Naive B cell (primary cell): ENCODE data around the gene RMC1. TPM values are rescaled to one million over a fixed set of nuclear protein-coding genes. Genes with fewer than 3 reads are reported as not detected.

ENCODE experiments used
- ATAC-seq, 2 donors: fragments of 150-1000 bp; cut with Tn5 transposase; 2 replicates each; pipeline ENCODE4 v1.10.0; 2021; ENCODE audit warnings: low read depth in 2 of 2, mild to moderate bottlenecking in 2 of 2, moderate library complexity in 2 of 2
- DNase-seq: peaks from one replicate; pipeline ENCODE4 v3.0.0; 2022
- H3K27ac Mint-ChIP-seq, 6 donors: one replicate each; pipeline ENCODE4 v1.8.0; 2020 to 2022; ENCODE audit warnings: mild to moderate bottlenecking in 6 of 6, mixed read lengths in 6 of 6, moderate library complexity in 5 of 6, inconsistent platforms in 2 of 6
- H3K27me3 Mint-ChIP-seq, 3 donors: one replicate each; pipeline ENCODE4 v1.8.0; 2021 to 2022; ENCODE audit warnings: mixed read lengths in 3 of 3, mild to moderate bottlenecking in 1 of 3
- H3K36me3 Mint-ChIP-seq, 2 donors: one replicate each; pipeline ENCODE4 v1.8.0; 2020 to 2022; ENCODE audit warnings: mixed read lengths in 2 of 2, inconsistent platforms in 1 of 2, mild to moderate bottlenecking in 1 of 2
- H3K4me1 Mint-ChIP-seq, 3 donors: one replicate each; pipeline ENCODE4 v1.8.0; 2020 to 2022; ENCODE audit warnings: mixed read lengths in 3 of 3, inconsistent platforms in 1 of 3, mild to moderate bottlenecking in 1 of 3, moderate library complexity in 1 of 3
- H3K4me3 Mint-ChIP-seq, 8 donors: one replicate each; pipeline ENCODE4 v1.8.0; 2020 to 2022; ENCODE audit warnings: mild to moderate bottlenecking in 8 of 8, mixed read lengths in 8 of 8, moderate library complexity in 8 of 8, inconsistent platforms in 2 of 8
- H3K9me3 Mint-ChIP-seq, 7 donors: one replicate each; pipeline ENCODE4 v1.8.0; 2020 to 2022; ENCODE audit warnings: mixed read lengths in 7 of 7, mild to moderate bottlenecking in 5 of 7, inconsistent platforms in 2 of 7, moderate library complexity in 1 of 7
- polyA plus RNA-seq, 6 donors: library from polyadenylated mRNA; unstranded; fragments of 300-500 nt; fragmentation: Illumina TruSeq; gene quantifications; one replicate each; pipeline ENCODE4 v1.2.3, GENCODE V29; 2021; ENCODE audit warnings: low read depth in 6 of 6

RMC1 gene
- polyA plus RNA-seq, 6 donors from 2014 or later = 40.1 to 98.1 (median 88.1) TPM

- no peaks in the 10 kb centered on the region for H3K4me1 Mint-ChIP-seq
- no peaks in the 10 kb centered on the region for H3K9me3 Mint-ChIP-seq
- no peak for ATAC-seq
- no peak overlapping the region for H3K4me3 Mint-ChIP-seq
- no peak overlapping the region for H3K27ac Mint-ChIP-seq
- no peaks in the 10 kb centered on the region for H3K27me3 Mint-ChIP-seq
- DNase-seq = no peak
- H3K36me3 Mint-ChIP-seq = peaks cover 27 to 41% of the 10 kb centered on the region in 2 donors
Measured at GRCh38 chr18:23560186-23560585, 56.9 kb downstream of the RMC1 start.

DNA sequence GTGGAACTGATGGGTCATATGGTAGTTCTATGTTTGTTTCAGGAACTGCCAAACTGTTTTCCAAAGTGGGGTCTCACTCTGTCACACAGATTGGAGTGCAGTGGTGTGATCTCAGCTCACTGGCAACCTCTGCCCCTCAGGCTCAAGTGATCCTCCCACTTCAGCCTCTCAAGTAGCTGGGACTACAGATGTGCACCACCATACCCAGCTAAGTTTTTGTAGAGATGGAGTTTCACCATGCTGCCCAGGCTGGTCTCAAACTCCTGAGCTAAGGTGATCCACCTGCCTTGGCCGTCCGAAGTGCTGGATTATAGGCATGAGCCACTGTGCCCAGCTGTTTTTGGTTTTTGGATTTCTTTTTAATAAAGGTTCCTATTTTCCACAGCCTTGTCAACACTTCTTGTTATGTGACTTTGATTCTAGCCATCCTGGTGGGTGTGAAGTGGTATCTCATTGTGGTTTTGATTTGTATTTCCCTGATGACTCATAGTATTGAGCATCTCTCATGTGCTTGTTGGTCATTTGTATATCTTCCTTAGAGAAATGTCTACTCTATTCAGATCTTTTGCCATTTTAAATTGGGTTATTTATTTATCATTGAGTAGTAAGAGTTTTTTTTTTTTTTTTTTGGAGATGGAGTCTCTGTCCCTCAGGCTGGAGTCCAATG is 60.2 kb downstream of the RMC1 start:
- Mint-ChIP-seq H3K9me3 (no peaks in the 10 kb centered on the region), H3K27me3 (no peaks in the 10 kb centered on the region), H3K4me3 (no peak overlapping the region), H3K4me1 (peaks cover 0 to 4% (median 0%) of the 10 kb centered on the region in 3 donors), H3K27ac (no peak overlapping the region), H3K36me3 (peaks cover 12 to 51% of the 10 kb centered on the region in 2 donors)
- ATAC-seq (no peak), DNase-seq (no peak)

- DNase-seq = no peak
- Mint-ChIP-seq H3K4me3 (peak overlapping the region in 1 of 8 donors; percentile 44), H3K36me3 (peaks cover 18 to 45% of the 10 kb centered on the region in 2 donors)
Measured at GRCh38 chr18:23565916-23566547, 62.7 kb downstream of the RMC1 start.

DNA sequence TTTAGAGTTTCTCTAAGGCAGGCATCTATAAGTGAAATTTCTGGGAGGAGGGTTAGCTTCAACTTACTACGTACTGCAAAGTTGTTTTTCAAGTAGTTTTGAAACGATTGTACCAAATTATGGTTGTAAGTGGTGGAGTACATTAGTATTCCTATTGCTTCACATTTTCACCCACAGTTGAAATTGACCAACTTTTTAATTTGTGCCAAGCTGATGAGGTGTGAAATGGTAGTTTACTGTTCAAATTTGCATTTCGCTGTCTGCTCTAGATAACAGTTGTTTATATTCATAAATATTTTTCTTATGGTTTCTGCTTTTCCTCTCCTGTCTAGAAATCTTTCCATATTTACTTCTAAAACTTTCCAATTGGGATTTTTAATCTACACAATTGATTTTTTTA is 64.4 kb downstream of the RMC1 start:
- Mint-ChIP-seq H3K27ac (no peak overlapping the region), H3K4me3 (no peak overlapping the region), H3K27me3 (no peaks in the 10 kb centered on the region), H3K4me1 (peaks cover 0 to 4% (median 1%) of the 10 kb centered on the region in 3 donors), H3K36me3 (peaks cover 18 to 38% of the 10 kb centered on the region in 2 donors), H3K9me3 (no peaks in the 10 kb centered on the region)
- ATAC-seq = no peak
- DNase-seq = no peak

More at GRCh38 chr18:23565916-23566547, 62.7 kb downstream of the RMC1 start:
- no peak for ATAC-seq
- no peaks in the 10 kb centered on the region for H3K9me3 Mint-ChIP-seq
- H3K27ac Mint-ChIP-seq = peak overlapping the region in 1 of 6 donors; percentile 41
- H3K27me3 Mint-ChIP-seq = no peaks in the 10 kb centered on the region
- peaks cover 0 to 4% (median 0%) of the 10 kb centered on the region in 3 donors for H3K4me1 Mint-ChIP-seq

DNA sequence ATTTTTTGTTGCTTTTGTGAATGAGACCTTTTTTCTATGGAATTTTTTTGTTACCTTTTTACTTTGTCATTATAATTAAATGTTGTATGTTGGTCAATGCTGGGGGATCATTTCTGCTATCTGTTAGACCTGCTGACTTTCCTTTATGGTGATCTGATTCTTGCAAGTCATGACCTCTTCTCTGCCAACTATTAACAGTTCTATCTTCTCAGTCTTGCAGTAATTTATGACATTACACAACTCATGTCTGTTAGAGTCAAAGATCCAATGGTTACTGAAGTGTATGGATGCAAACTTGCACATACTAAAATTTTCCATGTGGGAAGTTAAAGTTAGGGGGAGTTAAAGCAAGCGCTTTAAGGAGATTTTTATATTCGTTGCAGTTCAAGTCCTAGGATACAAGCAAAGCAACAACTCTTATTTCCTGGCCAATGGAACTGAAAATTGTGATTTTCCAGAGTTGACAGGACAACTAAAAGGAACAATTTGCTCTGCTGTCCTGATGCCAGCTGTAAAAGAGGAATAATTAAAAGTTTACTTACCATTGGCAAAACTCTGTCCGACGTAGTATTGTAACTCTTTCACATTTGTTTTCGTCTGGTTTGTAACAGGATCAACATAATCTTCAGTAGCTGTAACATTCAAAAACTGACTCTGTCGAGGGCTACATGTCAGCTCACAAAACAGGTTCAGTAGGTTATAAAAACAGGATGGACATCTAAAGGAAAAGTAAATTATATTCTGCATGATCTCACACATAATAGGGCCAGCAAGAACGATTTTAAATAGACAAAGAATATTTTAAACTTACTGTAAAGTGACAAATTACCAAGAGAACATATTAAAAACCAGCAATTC is 65.2 kb downstream of the RMC1 start:
- ATAC-seq = no peak
- DNase-seq = no peak
- Mint-ChIP-seq H3K9me3 (no peaks in the 10 kb centered on the region), H3K4me1 (peaks cover 0 to 7% (median 2%) of the 10 kb centered on the region in 3 donors), H3K36me3 (peaks cover 18 to 38% of the 10 kb centered on the region in 2 donors), H3K27ac (no peak overlapping the region), H3K4me3 (no peak overlapping the region), H3K27me3 (no peaks in the 10 kb centered on the region)

DNA sequence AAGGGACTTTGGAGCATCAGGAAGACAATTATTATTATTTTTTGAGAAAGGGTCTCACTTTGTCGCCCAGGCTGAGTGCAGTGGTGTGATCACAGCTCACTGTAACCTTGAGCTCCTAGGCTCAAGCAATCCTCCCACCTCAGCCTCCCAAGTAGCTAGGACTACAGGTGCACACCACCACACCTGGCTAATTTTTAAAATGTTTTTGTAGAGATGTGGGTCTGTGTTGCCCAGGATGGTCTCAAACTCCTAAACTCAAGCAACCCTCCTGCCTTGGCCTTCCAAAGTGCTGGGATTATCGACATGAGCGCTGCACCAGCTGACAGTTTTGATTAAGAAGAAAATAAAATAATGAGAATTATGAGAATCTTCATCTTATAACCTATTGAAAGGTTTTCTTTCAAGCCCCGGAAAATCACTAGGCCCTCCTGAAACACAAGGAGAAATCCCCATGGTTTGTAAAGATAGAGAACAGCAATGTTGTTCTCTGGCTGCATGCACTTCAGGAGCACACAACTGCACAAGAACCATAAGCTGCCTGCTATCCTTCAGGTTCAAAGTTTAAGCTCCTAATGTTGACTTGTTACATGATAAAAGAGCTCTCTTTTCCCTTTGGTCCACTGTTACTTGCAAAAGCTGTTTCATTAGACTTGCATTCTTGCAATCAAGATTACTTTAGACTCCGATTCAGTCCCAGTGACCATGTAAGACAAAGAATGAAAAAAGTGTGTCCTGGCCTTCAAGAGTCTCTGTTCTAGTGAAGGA is 66.2 kb downstream of the RMC1 start:
- H3K27me3 Mint-ChIP-seq = no peaks in the 10 kb centered on the region
- no peak overlapping the region for H3K27ac Mint-ChIP-seq
- ATAC-seq = no peak
- no peak overlapping the region for H3K4me3 Mint-ChIP-seq
- H3K36me3 Mint-ChIP-seq = peaks cover 18 to 38% of the 10 kb centered on the region in 2 donors
- H3K4me1 Mint-ChIP-seq = peaks cover 0 to 12% (median 6%) of the 10 kb centered on the region in 3 donors
- no peak for DNase-seq
- H3K9me3 Mint-ChIP-seq = no peaks in the 10 kb centered on the region

DNA sequence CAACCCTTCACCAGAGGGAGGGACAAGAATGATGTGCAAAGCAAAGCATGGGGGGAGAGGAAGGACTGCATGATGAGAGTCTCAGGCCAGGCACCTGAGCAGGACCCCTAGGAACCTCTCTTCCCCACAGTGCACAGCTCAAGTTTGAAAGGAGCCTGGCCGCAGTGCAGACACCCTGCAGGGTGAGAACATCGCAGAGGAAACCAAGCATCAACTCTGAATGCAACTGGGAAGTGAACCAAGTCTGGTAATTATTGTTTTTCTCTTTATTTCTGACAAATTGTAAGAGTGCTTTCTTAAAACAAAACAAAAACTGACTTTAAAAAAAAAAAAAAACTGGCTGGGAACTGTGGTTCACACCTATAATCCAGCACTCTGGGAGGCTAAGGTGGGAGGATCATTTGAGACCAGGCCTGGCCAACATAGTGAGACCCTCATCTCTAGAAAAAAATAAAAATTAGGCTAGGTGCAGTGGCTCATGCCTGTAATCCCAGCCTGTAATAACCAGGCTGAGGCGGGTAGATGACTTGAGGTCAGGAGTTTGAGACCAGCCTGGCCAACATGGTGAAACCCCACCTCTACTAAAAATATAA is 67.7 kb downstream of the RMC1 start:
- no peak for ATAC-seq

DNA sequence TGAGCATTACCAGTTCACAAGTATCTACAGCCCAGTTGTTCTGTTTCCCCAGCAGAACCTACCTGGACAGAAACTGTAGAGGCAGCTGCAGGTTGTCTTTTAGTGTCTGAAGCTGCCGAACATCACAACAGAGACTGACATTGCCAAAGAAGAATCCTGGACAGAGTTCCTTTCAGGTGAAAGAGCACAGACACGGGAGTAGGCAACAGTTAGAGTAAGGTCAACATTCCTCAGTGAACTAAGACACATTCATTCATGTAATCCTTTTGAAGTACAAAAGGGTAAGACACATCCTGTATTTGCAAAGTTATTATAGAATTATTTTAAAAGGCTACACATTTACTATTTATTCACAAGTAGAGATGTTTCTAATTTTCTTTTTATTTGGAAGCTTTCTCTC is 68.7 kb downstream of the RMC1 start:
- no peak overlapping the region for H3K27ac Mint-ChIP-seq
- ATAC-seq = no peak
- DNase-seq = no peak
- H3K36me3 Mint-ChIP-seq = peaks cover 18 to 22% of the 10 kb centered on the region in 2 donors
- no peaks in the 10 kb centered on the region for H3K27me3 Mint-ChIP-seq
- H3K9me3 Mint-ChIP-seq = no peaks in the 10 kb centered on the region
- H3K4me3 Mint-ChIP-seq = no peak overlapping the region
- H3K4me1 Mint-ChIP-seq = peaks cover 0 to 10% (median 8%) of the 10 kb centered on the region in 3 donors

More for the DNA sequence above, 67.7 kb downstream of the RMC1 start:
- DNase-seq = no peak
- no peaks in the 10 kb centered on the region for H3K27me3 Mint-ChIP-seq
- peaks cover 0 to 12% (median 6%) of the 10 kb centered on the region in 3 donors for H3K4me1 Mint-ChIP-seq
- no peak overlapping the region for H3K4me3 Mint-ChIP-seq
- peak overlapping the region in 1 of 6 donors; percentile 56 for H3K27ac Mint-ChIP-seq
- peaks cover 18 to 24% of the 10 kb centered on the region in 2 donors for H3K36me3 Mint-ChIP-seq
- H3K9me3 Mint-ChIP-seq = no peaks in the 10 kb centered on the region

- H3K4me1 Mint-ChIP-seq = peaks cover 0 to 10% (median 8%) of the 10 kb centered on the region in 3 donors
- DNase-seq = no peak
- H3K27ac Mint-ChIP-seq = no peak overlapping the region
- ATAC-seq = no peak
- H3K27me3 Mint-ChIP-seq = no peaks in the 10 kb centered on the region
- H3K4me3 Mint-ChIP-seq = no peak overlapping the region
- H3K9me3 Mint-ChIP-seq = no peaks in the 10 kb centered on the region
- peaks cover 14 to 18% of the 10 kb centered on the region in 2 donors for H3K36me3 Mint-ChIP-seq
Measured at GRCh38 chr18:23572570-23572969, 69.3 kb downstream of the RMC1 start.

DNA sequence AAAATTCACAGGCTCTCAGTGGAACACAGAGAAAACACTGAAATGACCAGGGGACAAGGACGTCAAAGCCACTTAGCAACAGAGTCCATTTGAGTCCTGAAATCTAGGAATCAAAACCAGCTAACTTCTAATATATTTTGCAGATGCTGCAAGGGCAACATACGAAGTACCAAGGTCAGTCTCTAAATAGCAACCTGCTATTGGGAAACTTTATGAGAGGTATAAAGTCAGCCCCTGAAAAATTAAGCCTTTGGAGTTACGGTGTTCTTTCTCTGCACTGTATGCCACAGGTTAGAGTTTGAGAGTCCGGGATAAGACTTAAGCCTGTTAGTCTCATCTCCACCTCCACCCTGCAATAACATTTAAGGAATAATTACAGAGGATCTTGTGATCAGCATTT is 69.7 kb downstream of the RMC1 start:
- DNase-seq (no peak), ATAC-seq (no peak)
- H3K4me1 Mint-ChIP-seq = peaks cover 0 to 11% (median 8%) of the 10 kb centered on the region in 3 donors

DNA sequence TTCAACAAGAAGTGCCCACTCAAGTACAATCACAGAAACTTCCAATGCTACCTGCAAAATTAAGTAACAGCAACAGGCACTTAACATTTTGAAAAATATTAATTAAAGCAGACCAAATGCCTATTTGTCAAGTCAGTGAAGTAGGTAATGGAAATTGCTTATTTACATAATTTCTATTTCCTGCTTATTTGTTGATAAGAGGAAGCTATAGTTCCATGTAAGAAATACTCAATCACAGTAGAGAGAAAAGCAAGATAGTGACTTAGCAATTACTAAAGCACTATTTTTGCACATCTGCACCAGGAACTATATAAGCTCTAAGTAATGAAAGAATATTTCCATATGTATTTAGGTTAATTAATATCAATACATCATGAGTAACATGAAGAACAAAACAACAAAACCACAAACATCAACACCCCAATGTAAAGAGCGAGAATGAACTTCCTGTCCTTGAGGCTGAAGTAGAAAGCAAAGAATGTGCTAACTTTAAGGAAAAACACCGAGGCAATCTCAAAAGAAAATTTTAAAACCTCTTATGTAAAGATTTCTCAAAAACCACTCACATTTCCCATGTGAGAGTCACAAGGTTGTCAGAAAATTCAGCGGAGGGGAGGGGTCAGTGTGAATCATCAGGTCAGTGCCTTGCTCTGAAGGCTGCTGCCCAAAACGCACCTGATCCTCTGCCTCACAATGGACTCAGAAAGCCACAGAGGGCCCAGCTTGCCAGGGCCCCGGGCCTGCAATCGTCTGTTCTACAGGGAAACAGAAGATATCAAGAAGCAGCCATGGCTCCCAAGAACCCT is 70.5 kb downstream of the RMC1 start:
- Mint-ChIP-seq H3K27ac (peak overlapping the region in 1 of 6 donors; percentile 30), H3K27me3 (no peaks in the 10 kb centered on the region), H3K4me1 (peaks cover 7 to 18% (median 14%) of the 10 kb centered on the region in 3 donors), H3K4me3 (peak overlapping the region in 1 of 8 donors; percentile 43), H3K9me3 (no peaks in the 10 kb centered on the region), H3K36me3 (peaks cover 8 to 10% of the 10 kb centered on the region in 2 donors)
- no peak for ATAC-seq
- no peak for DNase-seq

More for the DNA sequence above, 69.7 kb downstream of the RMC1 start:
- H3K9me3 Mint-ChIP-seq = no peaks in the 10 kb centered on the region
- no peak overlapping the region for H3K4me3 Mint-ChIP-seq
- H3K27me3 Mint-ChIP-seq = no peaks in the 10 kb centered on the region
- no peak overlapping the region for H3K27ac Mint-ChIP-seq
- peaks cover 11 to 14% of the 10 kb centered on the region in 2 donors for H3K36me3 Mint-ChIP-seq
